A549 (cell line): ENCODE data around the gene GLE1. TPM values are rescaled to one million over a fixed set of nuclear protein-coding genes. Genes with fewer than 3 reads are reported as not detected.
"Not testable (repeated sequence)": the region's sequence is repeated elsewhere in the genome, so short reads cannot be mapped to it uniquely, and the experiment has no call there.

Experiments
- ATAC-seq, 2 experiments: fragments of 200-7000 bp in 1 of 2; fragments of >200 bp in 1 of 2; cut with Nextera tagmentation in 1 of 2; cut with Tn5 transposase in 1 of 2; 3 replicates each; pipeline versions ENCODE4 v1.8.0 to v1.9.1; 2018 to 2020; ENCODE audit warnings: mild to moderate bottlenecking in 1 of 2, moderate library complexity in 1 of 2
- CTCF ChIA-PET: fragments of 300-600 bp; sonication (Branson Sonifier 250); formaldehyde crosslinking; extraction: SDS; loops from one replicate; lab custom pipeline; 2021; ENCODE audit warnings: antibody characterized with exemption, inconsistent platforms; lab: Yijun Ruan, JAX
- POLR2A ChIA-PET: fragments of 350-600 bp; formaldehyde crosslinking; extraction: SDS; loops from one replicate; lab custom pipeline; 2021; ENCODE audit warnings: antibody characterized with exemption, inconsistent platforms; lab: Yijun Ruan, JAX
- DNase-seq, 2 experiments: peaks; one replicate each; pipeline versions ENCODE4 v3.0.0 to v3.0.0-alpha.2; 2011 to 2016; ENCODE audit warnings: low read depth in 1 of 2, low spot score in 1 of 2
- FAIRE-seq: peaks from 2 replicates; lab custom pipeline; 2011; peaks lifted over from hg19 to GRCh38; lab: Jason Lieb, UNC
- H3K27ac ChIP-seq, 2 experiments: fragments of >200 bp; sonication (Bioruptor Twin); formaldehyde crosslinking; 3 replicates each; pipeline ENCODE4 v1.5.1; 2016 to 2017
- H3K4me1 ChIP-seq: fragments of >200 bp; sonication (Bioruptor Twin); formaldehyde crosslinking; 3 replicates; pipeline ENCODE4 v1.6.1; 2016
- H3K4me2 ChIP-seq: fragments of >200 bp; sonication (Bioruptor Twin); formaldehyde crosslinking; 3 replicates; pipeline ENCODE4 v1.6.1; 2016
- H3K4me3 ChIP-seq: fragments of >200 bp; sonication (Bioruptor Twin); formaldehyde crosslinking; 3 replicates; pipeline ENCODE4 v1.5.1; 2016
- H3K9me3 ChIP-seq: fragments of >200 bp; sonication (Bioruptor Twin); formaldehyde crosslinking; 3 replicates; pipeline ENCODE4 v1.6.1; 2016
- CBX2 ChIP-seq: fragments of 200-600 bp; sonication (generic); IDR thresholded peaks from 2 replicates; pipeline ENCODE4 v1.6.1; 2016; ENCODE audit warnings: low read depth, mild to moderate bottlenecking, borderline replicate concordance
- CEBPB ChIP-seq, 2 experiments: fragments of >200 bp in 1 of 2; sonication (Bioruptor Twin) in 1 of 2; formaldehyde crosslinking in 1 of 2; IDR thresholded peaks; 2 replicates each; pipeline ENCODE4 v1.6.1; 2012 to 2016
- CHD4 ChIP-seq: fragments of 200-600 bp; sonication (generic); IDR thresholded peaks from 2 replicates; pipeline ENCODE4 v1.6.1; 2016; ENCODE audit warnings: antibody characterized with exemption, mild to moderate bottlenecking, borderline replicate concordance
- EHF ChIP-seq: fragments of 250-450 bp; sonication (Bioruptor Pico); IDR thresholded peaks from 2 replicates; pipeline ENCODE4 v1.5.0; 2020; ENCODE audit warnings: mild to moderate bottlenecking
- ESRRA ChIP-seq: fragments of 150-350 bp; IDR thresholded peaks from 2 replicates; pipeline ENCODE4 v1.6.1; 2014; ENCODE audit warnings: mild to moderate bottlenecking, low read length, borderline replicate concordance
- FOSB ChIP-seq: fragments of 250-450 bp; sonication (Bioruptor Pico); IDR thresholded peaks from 2 replicates; pipeline ENCODE4 v1.5.0; 2020; ENCODE audit warnings: mild to moderate bottlenecking, moderate library complexity
- FOXS1 ChIP-seq: fragments of 250-450 bp; sonication (Bioruptor Pico); IDR thresholded peaks from 2 replicates; pipeline ENCODE4 v1.5.0; 2020; ENCODE audit warnings: mild to moderate bottlenecking, moderate library complexity
- HDAC2 ChIP-seq: fragments of 200-600 bp; sonication (generic); IDR thresholded peaks from 2 replicates; pipeline ENCODE4 v1.6.1; 2016
- HEYL ChIP-seq: fragments of 250-450 bp; sonication (Bioruptor Pico); IDR thresholded peaks from 2 replicates; pipeline ENCODE4 v1.8.0; 2021; ENCODE audit warnings: mild to moderate bottlenecking, moderate library complexity
- HOXA7 ChIP-seq: fragments of 250-450 bp; sonication (Bioruptor Pico); IDR thresholded peaks from 2 replicates; pipeline ENCODE4 v1.5.0; 2020; ENCODE audit warnings: mild to moderate bottlenecking, moderate library complexity
- HOXB13 ChIP-seq: fragments of 250-450 bp; sonication (Bioruptor Pico); IDR thresholded peaks from 2 replicates; pipeline ENCODE4 v1.5.0; 2020; ENCODE audit warnings: low read depth, mild to moderate bottlenecking, moderate library complexity
- MYC ChIP-seq: IDR thresholded peaks from 2 replicates; pipeline ENCODE4 v1.6.1; 2012; ENCODE audit warnings: mild to moderate bottlenecking, inconsistent platforms, low read length, improper control_type of control experiment, borderline replicate concordance
- NFE2L2 ChIP-seq: fragments of 150-350 bp; conservative IDR thresholded peaks from 2 replicates; pipeline ENCODE4 v1.6.1; 2014; ENCODE audit warnings: low read length
- NPAS2 ChIP-seq: fragments of 250-450 bp; sonication (Bioruptor Pico); IDR thresholded peaks from 2 replicates; pipeline ENCODE4 v1.8.0; 2022; ENCODE audit warnings: mild to moderate bottlenecking, moderate library complexity, borderline replicate concordance
- PHF8 ChIP-seq: fragments of 200-600 bp; sonication (generic); IDR thresholded peaks from 2 replicates; pipeline ENCODE4 v1.6.1; 2016; ENCODE audit warnings: low read depth, mild to moderate bottlenecking, antibody characterized with exemption, moderate library complexity, borderline replicate concordance
- RCOR1 ChIP-seq: fragments of 150-350 bp; IDR thresholded peaks from 2 replicates; pipeline ENCODE4 v1.6.1; 2014; ENCODE audit warnings: antibody characterized with exemption, low read length, low read depth
- RFX5 ChIP-seq: fragments of 450-650 bp; IDR thresholded peaks from 2 replicates; pipeline ENCODE4 v1.7.1; 2014; ENCODE audit warnings: antibody characterized with exemption, mild to moderate bottlenecking, moderate library complexity
- RNF2 ChIP-seq: fragments of 200-600 bp; sonication (generic); IDR thresholded peaks from 2 replicates; pipeline ENCODE4 v1.6.1; 2016; ENCODE audit warnings: low read depth, mild to moderate bottlenecking, antibody characterized with exemption, moderate library complexity, borderline replicate concordance
- SMC3 ChIP-seq: fragments of >200 bp; sonication (Bioruptor Twin); formaldehyde crosslinking; IDR thresholded peaks from 3 replicates; pipeline ENCODE4 v1.6.1; 2018; ENCODE audit warnings: inconsistent platforms
- SREBF2 ChIP-seq: fragments of 450-650 bp; IDR thresholded peaks from 2 replicates; pipeline ENCODE4 v1.6.1; 2014; ENCODE audit warnings: mild to moderate bottlenecking, moderate library complexity
- TFCP2L1 ChIP-seq: fragments of 250-450 bp; sonication (Bioruptor Pico); IDR thresholded peaks from 2 replicates; pipeline ENCODE4 v1.5.0; 2021; ENCODE audit warnings: mild to moderate bottlenecking
- TP53 ChIP-seq: fragments of 250-450 bp; sonication (Bioruptor Pico); IDR thresholded peaks from 2 replicates; pipeline ENCODE4 v1.5.0; 2021; ENCODE audit warnings: mild to moderate bottlenecking, moderate library complexity
- ZNF302 ChIP-seq: fragments of 250-450 bp; sonication (Bioruptor Pico); IDR thresholded peaks from 2 replicates; pipeline ENCODE4 v1.9.0; 2021; ENCODE audit warnings: inconsistent platforms, mild to moderate bottlenecking, moderate library complexity
- WGBS: methylation state at CpG from one replicate; pipeline ENCODE4 v1.1.6; 2017; ENCODE audit errors: missing lambda C conversion rate; 5-methylcytosine and 5-hydroxymethylcytosine counted together
- polyA plus RNA-seq, 4 experiments: library from polyadenylated mRNA; depleted of rRNA in 3 of 4; stranded (reverse); fragments of >200 nt; fragmentation: RNase III in 1 of 4; extraction: RNeasy Plus Mini Kit Qiagen cat#74134 plus additional on column Dnase treatment in 1 of 4; gene quantifications; 2 replicates in 3 of 4; 3 replicates in 1 of 4; pipeline ENCODE4 v1.2.3, GENCODE V29; 2011 to 2017
- TF ChIP-seq, protein P1 (sequence below): fragments of >200 bp; sonication (Bioruptor Twin); formaldehyde crosslinking; IDR thresholded peaks from 3 replicates; pipeline ENCODE4 v1.6.1; 2016
- TF ChIP-seq, protein P2 (sequence below): fragments of 150-350 bp; IDR thresholded peaks from 2 replicates; pipeline ENCODE4 v1.6.1; 2014; ENCODE audit warnings: low read depth, mild to moderate bottlenecking, low read length
- TF ChIP-seq, protein P3 (sequence below): fragments of >200 bp; sonication (Bioruptor Twin); formaldehyde crosslinking; IDR thresholded peaks from 2 replicates; pipeline ENCODE4 v1.6.1; 2016

The GLE1 gene
- polyA plus RNA-seq, 2 of the 4 experiments (the other 2 are of a cell fraction): 31.5 to 49.2 TPM

DNA sequence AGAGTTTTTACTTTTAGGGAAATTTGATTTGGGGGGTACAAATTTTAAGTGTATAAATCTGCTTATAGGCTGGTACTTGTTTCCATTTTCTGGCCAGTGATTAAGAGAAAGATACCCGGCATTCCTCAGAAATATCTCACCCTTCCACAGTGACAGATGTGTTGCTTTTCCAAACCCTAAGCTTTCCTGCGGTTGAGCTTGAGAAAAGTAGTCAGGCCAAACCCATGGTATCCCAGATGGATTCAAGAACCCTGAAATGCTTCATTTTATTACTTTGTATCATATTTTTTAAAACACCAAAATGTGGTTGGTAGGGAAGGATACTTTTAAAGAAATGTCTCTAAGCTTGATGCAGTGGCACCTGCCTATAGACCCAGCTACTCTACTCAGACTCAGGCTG, 71.4 kb downstream of the GLE1 start (continued):
- no peak for TF ChIP-seq CBX2

DNA sequence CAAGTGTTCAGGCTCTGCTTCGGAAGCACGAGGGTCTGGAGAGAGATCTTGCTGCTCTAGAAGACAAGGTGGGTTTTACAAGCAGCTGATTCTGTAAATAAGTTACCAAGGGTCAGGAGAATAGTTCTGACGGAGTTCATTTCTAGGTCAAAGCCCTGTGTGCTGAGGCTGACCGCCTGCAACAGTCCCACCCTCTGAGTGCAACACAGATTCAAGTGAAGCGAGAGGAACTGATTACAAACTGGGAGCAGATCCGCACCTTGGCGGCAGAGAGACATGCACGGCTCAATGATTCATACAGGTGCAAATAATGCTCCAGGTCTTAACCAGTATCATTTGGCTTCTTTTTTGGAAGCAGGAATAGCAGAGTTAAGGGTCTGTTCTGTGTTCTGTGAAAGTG, 72.7 kb downstream of the GLE1 start:
- Histone ChIP-seq H3K27ac (no peak overlapping the region), H3K9me3 (no peaks in the 10 kb centered on the region), H3K4me1 (no peaks in the 10 kb centered on the region), H3K4me3 (no peak overlapping the region), H3K4me2 (no peak overlapping the region)
- TF ChIP-seq PHF8 (no peak), FOSB (CRISPR knock-in tag) (no peak), HDAC2 (no peak), ESRRA (no peak), NPAS2 (CRISPR knock-in tag) (no peak)
- ChIA-PET CTCF (interaction anchor here (1.1 kb wide), 1 partner anchor 20 kb away, joined by 3 read pairs; no protein-coding TSS in a partner anchor), POLR2A (no interaction called here)
- DNase-seq (no peak), ATAC-seq (no peak), FAIRE-seq (no peak)
- 95% methylated on average over 8 of the region's 8 CpGs for WGBS

DNA sequence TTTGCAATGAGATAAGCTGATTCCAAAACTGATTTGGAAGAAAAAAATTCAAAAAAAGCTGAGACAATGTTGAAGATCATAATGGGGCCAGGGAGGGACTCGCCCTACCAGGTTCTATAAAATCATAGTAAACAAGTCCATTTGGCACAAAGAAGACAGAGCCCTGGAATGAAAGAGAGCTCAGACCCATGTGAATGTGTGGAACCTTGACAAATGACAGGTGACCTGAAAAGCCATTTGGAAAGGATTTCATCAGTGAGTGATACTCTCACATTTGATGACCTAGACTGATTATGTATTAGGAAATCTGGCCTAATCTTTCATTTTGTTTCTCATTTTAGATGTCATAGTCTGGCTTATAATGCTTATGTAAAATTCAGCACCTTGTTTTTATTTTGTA, 74.7 kb downstream of the GLE1 start:
- Histone ChIP-seq H3K4me3 (no peak overlapping the region), H3K9me3 (no peaks in the 10 kb centered on the region), H3K4me2 (no peak overlapping the region), H3K4me1 (no peaks in the 10 kb centered on the region), H3K27ac (no peak overlapping the region)
- no peak for DNase-seq
- CTCF ChIA-PET: interaction anchor here (0.8 to 2.2 kb wide), 3 partner anchors 10 to 51 kb away, joined by 3 to 8 read pairs (median 3); no protein-coding TSS in a partner anchor
- ATAC-seq: no peak
- TF ChIP-seq MYC (no peak), CEBPB (IDR thresholded peaks at IDR 0.05) (no peak), CHD4 (no peak)
- 86% methylated on average over 1 of the region's 1 CpG for WGBS
- POLR2A ChIA-PET: interaction anchor here (0.6 kb wide), 1 partner anchor 27 kb away, joined by 3 read pairs; the partner anchor contains the start of gene SPTAN1
- FAIRE-seq: no peak

DNA sequence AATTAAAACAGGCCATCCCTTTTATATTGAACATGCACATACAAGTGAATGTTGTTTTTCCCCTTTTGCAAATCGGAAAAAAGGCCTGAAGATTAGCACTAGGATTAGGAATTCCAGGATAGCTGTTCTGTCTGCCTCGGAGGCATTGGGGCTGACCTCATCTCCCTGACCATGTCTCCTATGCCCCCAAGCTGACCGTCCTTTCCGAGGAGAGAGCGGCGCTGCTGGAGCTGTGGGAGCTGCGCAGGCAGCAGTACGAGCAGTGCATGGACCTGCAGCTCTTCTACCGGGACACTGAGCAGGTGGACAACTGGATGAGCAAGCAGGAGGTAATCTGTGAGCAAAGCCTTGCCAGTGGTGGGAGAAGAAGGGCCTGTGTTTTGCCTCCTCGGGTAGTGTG, 76.2 kb downstream of the GLE1 start:
- CTCF ChIA-PET: interaction anchor here (0.7 to 2.2 kb wide), 4 partner anchors 9 to 328 kb away, joined by 3 to 8 read pairs (median 4); no protein-coding TSS in a partner anchor

DNA sequence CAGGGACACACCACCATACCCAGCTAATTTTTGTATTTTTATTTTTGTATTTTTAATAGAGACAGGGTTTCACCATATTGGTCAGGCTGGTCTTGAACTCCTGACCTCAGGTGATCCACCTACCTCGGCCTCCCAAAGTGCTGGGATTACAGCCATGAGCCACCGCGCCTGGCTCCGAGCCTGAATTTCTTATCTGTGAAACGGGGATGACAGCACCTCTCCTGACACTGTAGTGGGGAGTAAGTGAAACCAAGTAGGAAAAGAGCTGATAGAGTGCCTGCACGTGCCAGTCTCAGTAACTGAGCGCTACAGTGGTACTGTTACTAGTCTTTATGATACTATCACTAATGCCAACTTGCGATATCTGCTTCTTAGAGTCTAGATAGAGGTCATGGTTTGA, 80.6 kb downstream of the GLE1 start:
- DNase-seq, H3K4me1 ChIP-seq, ATAC-seq, H3K27ac ChIP-seq, H3K9me3 ChIP-seq, H3K4me3 ChIP-seq, H3K4me2 ChIP-seq, FAIRE-seq: not testable (repeated sequence)
- CTCF ChIA-PET: interaction anchor here (0.8 to 1.3 kb wide), 2 partner anchors 19 to 28 kb away, joined by 3 read pairs; no protein-coding TSS in a partner anchor
- POLR2A ChIA-PET: interaction anchor here (1.4 kb wide), 1 partner anchor 33 kb away, joined by 3 read pairs; the partner anchor contains the start of gene SPTAN1
- WGBS: 89% methylated on average over 8 of the region's 8 CpGs

More for the DNA sequence above, 76.2 kb downstream of the GLE1 start:
- H3K4me2 ChIP-seq: no peak overlapping the region
- H3K27ac ChIP-seq: no peak overlapping the region
- DNase-seq (no peak), ATAC-seq (no peak), FAIRE-seq (no peak)
- no peaks in the 10 kb centered on the region for H3K4me1 ChIP-seq
- H3K9me3 ChIP-seq: no peaks in the 10 kb centered on the region
- 94% methylated on average over 10 of the region's 10 CpGs for WGBS
- H3K4me3 ChIP-seq: no peak overlapping the region
- no peak for TF ChIP-seq RFX5
- TF ChIP-seq, protein P1, sequence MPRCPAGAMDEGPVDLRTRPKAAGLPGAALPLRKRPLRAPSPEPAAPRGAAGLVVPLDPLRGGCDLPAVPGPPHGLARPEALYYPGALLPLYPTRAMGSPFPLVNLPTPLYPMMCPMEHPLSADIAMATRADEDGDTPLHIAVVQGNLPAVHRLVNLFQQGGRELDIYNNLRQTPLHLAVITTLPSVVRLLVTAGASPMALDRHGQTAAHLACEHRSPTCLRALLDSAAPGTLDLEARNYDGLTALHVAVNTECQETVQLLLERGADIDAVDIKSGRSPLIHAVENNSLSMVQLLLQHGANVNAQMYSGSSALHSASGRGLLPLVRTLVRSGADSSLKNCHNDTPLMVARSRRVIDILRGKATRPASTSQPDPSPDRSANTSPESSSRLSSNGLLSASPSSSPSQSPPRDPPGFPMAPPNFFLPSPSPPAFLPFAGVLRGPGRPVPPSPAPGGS: no peak
- no peak for TF ChIP-seq HOXB13
- no peak for TF ChIP-seq HEYL
- TF ChIP-seq FOXS1 (CRISPR knock-in tag): no peak
- TF ChIP-seq TP53: no peak
- no peak for TF ChIP-seq NFE2L2
- TF ChIP-seq EHF (CRISPR knock-in tag): no peak
- TF ChIP-seq ZNF302 (CRISPR knock-in tag): no peak
- no peak for TF ChIP-seq RNF2
- no peak for TF ChIP-seq SMC3
- TF ChIP-seq CBX2: no peak
- no peak for TF ChIP-seq SREBF2
- no peak for TF ChIP-seq NPAS2 (CRISPR knock-in tag)
- TF ChIP-seq PHF8: no peak
- TF ChIP-seq, protein P2, sequence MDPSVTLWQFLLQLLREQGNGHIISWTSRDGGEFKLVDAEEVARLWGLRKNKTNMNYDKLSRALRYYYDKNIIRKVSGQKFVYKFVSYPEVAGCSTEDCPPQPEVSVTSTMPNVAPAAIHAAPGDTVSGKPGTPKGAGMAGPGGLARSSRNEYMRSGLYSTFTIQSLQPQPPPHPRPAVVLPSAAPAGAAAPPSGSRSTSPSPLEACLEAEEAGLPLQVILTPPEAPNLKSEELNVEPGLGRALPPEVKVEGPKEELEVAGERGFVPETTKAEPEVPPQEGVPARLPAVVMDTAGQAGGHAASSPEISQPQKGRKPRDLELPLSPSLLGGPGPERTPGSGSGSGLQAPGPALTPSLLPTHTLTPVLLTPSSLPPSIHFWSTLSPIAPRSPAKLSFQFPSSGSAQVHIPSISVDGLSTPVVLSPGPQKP: no peak
- no peak for TF ChIP-seq TFCP2L1 (CRISPR knock-in tag)
- no peak for TF ChIP-seq HOXA7 (CRISPR knock-in tag)
- TF ChIP-seq, protein P3, sequence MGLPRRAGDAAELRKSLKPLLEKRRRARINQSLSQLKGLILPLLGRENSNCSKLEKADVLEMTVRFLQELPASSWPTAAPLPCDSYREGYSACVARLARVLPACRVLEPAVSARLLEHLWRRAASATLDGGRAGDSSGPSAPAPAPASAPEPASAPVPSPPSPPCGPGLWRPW: no peak
- TF ChIP-seq RCOR1: no peak
- POLR2A ChIA-PET: no interaction called here
